Pancreas (tissue), 10 donors: ENCODE measurements around the gene POLR2M. TPM values are rescaled to one million over a fixed set of nuclear protein-coding genes. Genes with fewer than 3 reads are reported as not detected.

Source experiments
- ATAC-seq, 4 donors: fragments of 200-7000 bp; cut with Tn5 transposase; one replicate each; pipeline versions ENCODE4 v1.8.0 to v1.9.1; 2020; ENCODE audit warnings: mild to moderate bottlenecking in 4 of 4, moderate library complexity in 4 of 4
- DNase-seq, 6 donors: peaks; one replicate each; pipeline ENCODE4 v3.0.0-alpha.2; 2020
- FAIRE-seq: peaks from 2 replicates; lab custom pipeline; 2012; peaks lifted over from hg19 to GRCh38; lab: Jason Lieb, UNC
- H3K27ac ChIP-seq, 4 donors: fragments of 200-600 bp; sonication (generic); 1 replicate in 3 of 4; 2 replicates in 1 of 4; pipeline versions ENCODE4 v1.5.0 to v1.8.0; 2020
- H3K27me3 ChIP-seq, 4 donors: fragments of 200-600 bp; one replicate each; pipeline ENCODE4 v1.8.0; 2021
- H3K36me3 ChIP-seq, 3 donors: fragments of 200-600 bp; sonication (generic) in 1 of 3; one replicate each; pipeline versions ENCODE4 v1.5.0 to v1.8.0; 2020 to 2021
- H3K4me1 ChIP-seq, 3 donors: fragments of 200-600 bp; one replicate each; pipeline ENCODE4 v1.8.0; 2021
- H3K4me3 ChIP-seq, 4 donors: fragments of 200-600 bp; sonication (generic) in 2 of 4; one replicate each; pipeline versions ENCODE4 v1.5.0 to v1.8.0; 2020 to 2021
- H3K9me3 ChIP-seq, 4 donors: fragments of 200-600 bp; one replicate each; pipeline ENCODE4 v1.8.0; 2021
- CTCF ChIP-seq, 4 donors: fragments of 200-600 bp; sonication (generic) in 3 of 4; IDR thresholded peaks; one replicate each; pipeline versions ENCODE4 v1.5.0 to v1.8.0; 2021; ENCODE audit warnings: antibody characterized with exemption in 4 of 4
- WGBS, 2 donors: extraction: QIAGEN DNeasy Blood & Tissue Kit; methylation state at CpG; one replicate each; pipeline ENCODE4 v1.1.7; 2013; 5-methylcytosine and 5-hydroxymethylcytosine counted together
- intact Hi-C, 3 donors: fragments of 100-400 bp; cut with DNase I; formaldehyde crosslinking; loops; one replicate each; pipeline versions ENCODE4 v1.11.1 to v1.14.2; 2022
- polyA plus RNA-seq, 2 donors: library from polyadenylated mRNA; stranded (reverse); fragments of 200-250 nt; gene quantifications; one replicate each; pipeline ENCODE4 v1.2.3, GENCODE V29; 2013
- total RNA-seq, 6 donors: library from RNA; stranded (reverse); fragmentation: NEBNext Ultra II Directional in 4 of 6; extraction: Animal tissue kit (Norgen Biotek cat#: 25700) in 4 of 6; gene quantifications; one replicate each; pipeline versions ENCODE4 v1.2.1 to v1.2.4, GENCODE V29; 2021 to 2023
- donor health status: healthy with polysubstance abuse.
- donor health status: DM: no; HTN: no; CAD: no; lungs with moderate emphysema.
- donor health status: DM: no; HTN: no; CAD: no.
- donor health status: control.
- donor health status: control.
- donor health status: Bipolar disorder and iron deficiency.
- donor health status: DM: yes; HTN: yes; CAD: no.
- donor health status: DM: no; HTN: no; CAD: no.
- donor health status: DM: no; HTN: no; CAD: no.
- donor health status: DM: yes; HTN: yes; CAD: no.

The POLR2M gene
- total and polyA plus RNA-seq, 8 donors = 30.3 to 54.1 (median 40.6) TPM

GRCh38 chr15:57696146-57696545, 10.4 kb upstream of the POLR2M start:
- Histone ChIP-seq H3K4me1 (peaks cover 10 to 24% (median 14%) of the 10 kb centered on the region in 3 donors), H3K27ac (no peak overlapping the region), H3K36me3 (no peaks in the 10 kb centered on the region), H3K27me3 (no peaks in the 10 kb centered on the region), H3K4me3 (no peak overlapping the region), H3K9me3 (no peaks in the 10 kb centered on the region)
- intact Hi-C loops = no loop called here
- 70 to 72% methylated on average over 5 of the region's 5 CpGs for WGBS, 2 donors
- no peak for ATAC-seq
- TF ChIP-seq CTCF (IDR thresholded peaks at IDR 0.05) = no peak
- no peak for DNase-seq
- no peak for FAIRE-seq

GRCh38 chr15:57697588-57697987, 8.9 kb upstream of the POLR2M start:
- Histone ChIP-seq H3K4me1 (peaks cover 0 to 9% (median under 1%) of the 10 kb centered on the region in 3 donors), H3K4me3 (no peak overlapping the region), H3K27me3 (no peaks in the 10 kb centered on the region), H3K36me3 (no peaks in the 10 kb centered on the region), H3K9me3 (no peaks in the 10 kb centered on the region), H3K27ac (no peak overlapping the region)
- 96 to 98% methylated on average over 4 of the region's 4 CpGs for WGBS, 2 donors
- FAIRE-seq (no peak), ATAC-seq (no peak), DNase-seq (no peak)
- intact Hi-C loops = no loop called here
- no peak for TF ChIP-seq CTCF (IDR thresholded peaks at IDR 0.05)

GRCh38 chr15:57698243-57698642, 8.3 kb upstream of the POLR2M start:
- H3K36me3 ChIP-seq = no peaks in the 10 kb centered on the region
- H3K27ac ChIP-seq = no peak overlapping the region
- H3K9me3 ChIP-seq = no peaks in the 10 kb centered on the region
- H3K4me3 ChIP-seq = no peak overlapping the region
- no peak for TF ChIP-seq CTCF (IDR thresholded peaks at IDR 0.05)
- intact Hi-C loops = no loop called here
- DNase-seq = no peak
- FAIRE-seq = no peak
- ATAC-seq = no peak
- peaks cover 0 to 3% (median 0%) of the 10 kb centered on the region in 3 donors for H3K4me1 ChIP-seq
- no peaks in the 10 kb centered on the region for H3K27me3 ChIP-seq

GRCh38 chr15:57698991-57699390, 7.5 kb upstream of the POLR2M start:
- no peaks in the 10 kb centered on the region for H3K36me3 ChIP-seq
- DNase-seq (no peak), ATAC-seq (no peak), FAIRE-seq (no peak)
- H3K4me1 ChIP-seq = no peaks in the 10 kb centered on the region
- WGBS, 2 donors = 87 to 91% methylated on average over 4 of the region's 4 CpGs
- H3K4me3 ChIP-seq = no peak overlapping the region
- H3K27me3 ChIP-seq = no peaks in the 10 kb centered on the region
- no peaks in the 10 kb centered on the region for H3K9me3 ChIP-seq
- H3K27ac ChIP-seq = no peak overlapping the region
- no peak for TF ChIP-seq CTCF (IDR thresholded peaks at IDR 0.05)
- intact Hi-C loops = no loop called here

GRCh38 chr15:57703387-57703786, 3.1 kb upstream of the POLR2M start:
- no peaks in the 10 kb centered on the region for H3K9me3 ChIP-seq
- H3K27me3 ChIP-seq = no peaks in the 10 kb centered on the region
- no peak overlapping the region for H3K4me3 ChIP-seq
- no peak overlapping the region for H3K27ac ChIP-seq
- FAIRE-seq = no peak
- WGBS, 2 donors = 38 to 42% methylated on average over 2 of the region's 2 CpGs
- peaks cover 0 to 4% (median 0%) of the 10 kb centered on the region in 3 donors for H3K4me1 ChIP-seq
- no peak for ATAC-seq
- no peak for DNase-seq
- TF ChIP-seq CTCF (IDR thresholded peaks at IDR 0.05) = no peak
- no peaks in the 10 kb centered on the region for H3K36me3 ChIP-seq
- intact Hi-C loops = no loop called here
